ENCODE data around the gene TMEM270. TPM values are rescaled to one million over a fixed set of nuclear protein-coding genes. Genes with fewer than 3 reads are reported as not detected.

TMEM270 gene
- total RNA-seq, 6 experiments from 2014 or later, result not detected

DNA sequence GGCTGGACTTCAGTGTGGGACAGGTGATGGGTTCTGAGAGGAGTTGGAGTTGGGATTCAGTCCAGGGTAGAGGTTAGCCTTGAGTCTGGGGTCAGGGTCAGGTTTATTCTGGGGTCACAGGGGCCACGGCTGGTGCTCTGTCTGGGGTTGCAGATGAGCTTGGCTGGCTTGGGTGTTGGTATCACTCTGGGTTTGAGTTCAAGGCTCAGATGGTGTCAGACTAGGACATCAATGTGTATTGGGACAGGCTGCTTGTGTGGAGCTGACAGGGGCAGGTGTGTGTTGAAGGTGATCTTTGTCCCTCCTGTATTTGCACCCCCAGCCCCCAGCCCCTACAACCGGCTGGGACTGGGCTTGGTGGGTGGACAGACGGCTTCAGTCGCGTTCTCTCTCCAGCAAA, 26.8 kb downstream of the TMEM270 start:
- Mint-ChIP-seq H3K36me3 (ENCODE audit: low read depth) (no peaks in the 10 kb centered on the region), H3K4me3 (no peak overlapping the region), H3K9me3 (no peaks in the 10 kb centered on the region), H3K4me1 (ENCODE audit: low read depth) (peaks cover 40% of the 10 kb centered on the region), H3K27me3 (ENCODE audit: insufficient read depth) (peaks cover 5% of the 10 kb centered on the region), H3K27ac (0 out of 2 replicates have a peak overlapping the region, but pooled peaks have one; percentile 34)
- TF ChIP-seq, protein P1, sequence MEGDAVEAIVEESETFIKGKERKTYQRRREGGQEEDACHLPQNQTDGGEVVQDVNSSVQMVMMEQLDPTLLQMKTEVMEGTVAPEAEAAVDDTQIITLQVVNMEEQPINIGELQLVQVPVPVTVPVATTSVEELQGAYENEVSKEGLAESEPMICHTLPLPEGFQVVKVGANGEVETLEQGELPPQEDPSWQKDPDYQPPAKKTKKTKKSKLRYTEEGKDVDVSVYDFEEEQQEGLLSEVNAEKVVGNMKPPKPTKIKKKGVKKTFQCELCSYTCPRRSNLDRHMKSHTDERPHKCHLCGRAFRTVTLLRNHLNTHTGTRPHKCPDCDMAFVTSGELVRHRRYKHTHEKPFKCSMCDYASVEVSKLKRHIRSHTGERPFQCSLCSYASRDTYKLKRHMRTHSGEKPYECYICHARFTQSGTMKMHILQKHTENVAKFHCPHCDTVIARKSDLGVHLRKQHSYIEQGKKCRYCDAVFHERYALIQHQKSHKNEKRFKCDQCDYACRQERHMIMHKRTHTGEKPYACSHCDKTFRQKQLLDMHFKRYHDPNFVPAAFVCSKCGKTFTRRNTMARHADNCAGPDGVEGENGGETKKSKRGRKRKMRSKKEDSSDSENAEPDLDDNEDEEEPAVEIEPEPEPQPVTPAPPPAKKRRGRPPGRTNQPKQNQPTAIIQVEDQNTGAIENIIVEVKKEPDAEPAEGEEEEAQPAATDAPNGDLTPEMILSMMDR (IDR thresholded peaks at IDR 0.05), result no peak
- no peak for DNase-seq

DNA sequence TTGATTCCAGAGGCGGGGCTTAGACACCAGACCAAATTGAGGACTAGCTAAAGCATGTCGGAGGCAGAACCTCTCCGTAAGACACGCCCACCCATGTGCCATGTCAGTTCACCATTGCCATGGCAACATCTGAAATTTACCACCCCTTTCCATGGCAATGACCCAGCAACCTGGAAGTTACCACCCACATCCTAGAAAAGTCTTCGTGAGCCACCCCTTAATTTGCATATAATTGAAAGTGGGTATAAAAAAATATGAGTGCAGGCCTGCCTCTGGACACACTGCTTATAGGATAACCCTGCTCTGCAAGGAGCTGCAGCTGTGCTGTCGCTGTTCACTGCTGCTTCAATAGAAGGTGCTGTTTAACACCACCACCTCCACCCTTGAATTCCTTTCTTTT, 28.0 kb downstream of the TMEM270 start:
- TF ChIP-seq, protein P1 (IDR thresholded peaks at IDR 0.05), result no peak
- H3K27me3 Mint-ChIP-seq (ENCODE audit: insufficient read depth), result peaks cover 5% of the 10 kb centered on the region
- H3K27ac Mint-ChIP-seq, result no peak overlapping the region
- H3K36me3 Mint-ChIP-seq (ENCODE audit: low read depth), result no peaks in the 10 kb centered on the region
- no peak overlapping the region for H3K4me3 Mint-ChIP-seq
- peaks cover 52% of the 10 kb centered on the region for H3K4me1 Mint-ChIP-seq (ENCODE audit: low read depth)
- no peaks in the 10 kb centered on the region for H3K9me3 Mint-ChIP-seq
- DNase-seq, result no peak

DNA sequence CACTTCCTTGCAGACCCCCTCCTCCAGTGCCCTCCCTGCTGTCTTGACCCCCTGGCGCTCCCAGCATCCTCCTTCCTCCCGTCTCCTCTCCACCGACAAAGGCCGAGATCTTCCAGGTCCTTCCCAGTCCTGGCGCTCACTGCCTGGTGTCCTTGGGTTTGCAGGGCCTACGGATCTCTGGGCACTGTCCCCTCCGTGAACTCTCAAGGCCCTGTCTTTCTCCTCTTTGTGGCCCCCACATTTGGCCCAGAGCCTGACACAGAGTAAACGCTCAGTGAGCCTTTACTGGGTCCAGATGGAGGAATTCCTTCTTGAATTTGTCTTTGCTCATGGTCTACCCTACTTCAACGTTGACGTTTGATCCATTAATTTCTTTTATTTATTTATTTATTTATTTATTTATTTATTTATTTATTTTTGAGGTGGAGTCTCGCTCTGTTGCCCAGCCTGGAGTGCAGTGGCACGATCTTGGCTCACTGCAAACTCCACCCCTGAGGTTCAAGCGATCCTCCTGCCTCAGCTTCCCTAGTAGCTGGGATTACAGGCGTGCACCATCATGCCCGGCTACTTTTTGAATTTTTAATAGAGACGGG, 29.7 kb downstream of the TMEM270 start:
- peaks cover 68% of the 10 kb centered on the region for H3K4me1 Mint-ChIP-seq (ENCODE audit: low read depth)
- TF ChIP-seq, protein P1 (IDR thresholded peaks at IDR 0.05), result no peak

DNA sequence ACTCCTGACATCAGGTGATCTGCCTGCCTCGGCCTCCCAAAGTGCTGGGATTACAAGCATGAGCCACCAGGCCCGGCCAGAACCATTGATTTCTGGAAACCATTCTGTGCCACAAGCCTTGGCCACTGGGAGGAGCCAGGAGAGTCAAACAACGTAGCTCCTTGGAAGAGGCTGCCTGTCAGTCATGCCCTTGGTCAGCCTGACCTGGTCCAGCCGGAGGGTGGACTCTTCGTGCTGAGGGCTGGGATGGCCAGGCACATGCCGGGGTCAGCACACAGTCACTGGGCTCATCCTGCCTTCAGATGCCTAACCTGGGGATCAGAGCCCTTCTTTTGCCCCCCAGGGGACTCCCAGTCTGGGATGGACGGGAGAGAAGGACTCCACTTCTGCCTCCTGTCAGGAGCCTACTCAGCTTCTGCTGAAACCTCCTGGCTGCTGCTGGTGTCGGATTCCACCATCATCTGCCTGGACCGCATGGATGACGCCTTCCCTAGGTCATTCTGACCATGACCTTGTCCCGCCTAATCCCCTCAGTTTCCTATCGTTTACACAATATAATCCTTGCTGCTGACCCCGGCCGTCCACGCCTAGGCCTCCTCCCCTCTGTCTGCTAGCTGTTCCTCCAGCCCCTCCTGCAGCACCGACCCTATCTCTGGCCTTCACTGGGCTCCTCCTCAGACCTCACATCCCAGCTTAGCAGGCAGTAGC, 30.4 kb downstream of the TMEM270 start:
- H3K27me3 Mint-ChIP-seq (ENCODE audit: insufficient read depth), result peaks cover 5% of the 10 kb centered on the region
- TF ChIP-seq, protein P1 (IDR thresholded peaks at IDR 0.05), result peak; percentile 52; the same call in 1 of the 2 replicates
- DNase-seq, result peak; percentile 30
- H3K4me3 Mint-ChIP-seq, result no peak overlapping the region
- no peaks in the 10 kb centered on the region for H3K9me3 Mint-ChIP-seq
- peak overlapping the region; percentile 93 for H3K27ac Mint-ChIP-seq
- no peaks in the 10 kb centered on the region for H3K36me3 Mint-ChIP-seq (ENCODE audit: low read depth)
- H3K4me1 Mint-ChIP-seq (ENCODE audit: low read depth), result peaks cover 68% of the 10 kb centered on the region

More for the DNA sequence above, 29.7 kb downstream of the TMEM270 start:
- Mint-ChIP-seq H3K27me3 (ENCODE audit: insufficient read depth) (peaks cover 5% of the 10 kb centered on the region), H3K4me3 (no peak overlapping the region), H3K27ac (no peak overlapping the region), H3K36me3 (ENCODE audit: low read depth) (no peaks in the 10 kb centered on the region), H3K9me3 (no peaks in the 10 kb centered on the region)
- no peak for DNase-seq

DNA sequence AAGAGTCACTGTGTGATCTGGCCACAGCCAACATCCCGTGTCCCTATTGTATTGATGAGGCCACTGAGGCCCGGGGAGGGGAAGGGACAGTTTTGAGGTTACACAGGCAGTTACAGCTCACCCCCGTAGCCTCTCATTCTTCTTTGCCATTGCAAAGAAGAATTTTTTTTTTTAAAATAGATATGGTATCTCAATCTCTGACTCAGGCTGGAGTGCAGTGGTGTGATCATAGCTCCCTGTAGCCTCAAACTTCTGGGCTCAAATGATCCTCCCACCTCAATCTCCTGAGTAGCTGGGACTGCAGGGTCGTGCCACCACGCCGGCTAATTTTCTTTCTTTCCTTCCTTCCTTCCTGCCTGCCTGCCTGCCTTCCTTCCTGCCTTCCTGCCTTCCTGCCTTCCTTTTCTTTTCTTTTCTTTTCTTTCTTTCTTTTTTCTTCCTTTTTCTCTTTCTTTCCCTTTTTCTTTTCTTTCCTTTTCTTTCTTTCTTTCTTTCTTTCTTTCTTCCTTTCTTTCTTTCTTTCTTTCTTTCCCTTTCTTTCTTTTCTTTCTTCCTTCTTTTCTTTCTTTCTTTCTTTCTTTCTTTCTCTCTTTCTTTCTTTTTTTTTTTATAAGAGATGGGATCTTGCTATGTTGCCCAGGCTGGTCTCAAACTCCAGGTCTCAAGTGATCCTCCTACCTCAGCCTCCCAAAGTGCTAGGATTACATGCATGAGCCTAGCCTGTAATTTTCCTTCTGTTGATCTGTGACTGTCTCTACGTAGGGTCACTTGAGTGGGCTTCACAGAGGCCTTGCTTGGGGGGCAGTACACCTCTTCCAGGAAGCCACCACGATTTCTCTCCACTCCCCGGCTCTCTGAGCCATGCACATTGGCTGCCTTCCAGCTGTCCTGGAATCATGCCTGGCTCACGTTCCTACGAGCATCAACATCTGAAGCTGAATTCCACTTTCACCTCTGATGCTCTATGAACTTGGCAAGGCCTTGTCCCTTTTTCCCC, 31.3 kb downstream of the TMEM270 start:
- H3K27ac Mint-ChIP-seq, result peak overlapping the region; percentile 93
- peak overlapping the region; percentile 52 for H3K4me3 Mint-ChIP-seq
- peaks cover 68% of the 10 kb centered on the region for H3K4me1 Mint-ChIP-seq (ENCODE audit: low read depth)

More for the DNA sequence above, 31.3 kb downstream of the TMEM270 start:
- peak; percentile 60 for DNase-seq
- Mint-ChIP-seq H3K36me3 (ENCODE audit: low read depth) (no peaks in the 10 kb centered on the region), H3K9me3 (peaks cover 4% of the 10 kb centered on the region; the same call in 1 of the 2 replicates), H3K27me3 (ENCODE audit: insufficient read depth) (peaks cover 2% of the 10 kb centered on the region)
- TF ChIP-seq, protein P1 (IDR thresholded peaks at IDR 0.05), result no peak
